GM21526 (cell line): ENCODE results near the gene PCSK1N.

ENCODE experiments used
- ATAC-seq: cut with Tn5 transposase; IDR thresholded peaks from one replicate; pipeline ENCODE4 v1.9.1; 2021; ENCODE audit warnings: moderate library complexity; ENCODE audit not compliant: unreplicated experiment, low FRiP score

PCSK1N gene

GRCh38 chrX:48791063-48791820 lies 44.2 kb downstream of the PCSK1N start:
- no peak for ATAC-seq

- no peak for ATAC-seq
Measured at GRCh38 chrX:48790477-48790876, 44.9 kb downstream of the PCSK1N start.

- ATAC-seq = no peak
Measured at GRCh38 chrX:48789366-48790220, 45.8 kb downstream of the PCSK1N start.

GRCh38 chrX:48787505-48788443 lies 47.6 kb downstream of the PCSK1N start:
- no peak for ATAC-seq

GRCh38 chrX:48786825-48787504 lies 48.4 kb downstream of the PCSK1N start:
- no peak for ATAC-seq

- ATAC-seq = no peak
Measured at GRCh38 chrX:48786341-48786800, 49.0 kb downstream of the PCSK1N start, which contains the start of gene GATA1. TSS of gene GATA1 (plus strand) at chrX:48786590. CDS start at chrX:48791110, 4,520 bp downstream.

GRCh38 chrX:48785540-48786214 lies 49.7 kb downstream of the PCSK1N start:
- ATAC-seq = no peak

- ATAC-seq = no peak
Measured at GRCh38 chrX:48785186-48785539, 50.2 kb downstream of the PCSK1N start.

- ATAC-seq = no peak
Measured at GRCh38 chrX:48784726-48785125, 50.7 kb downstream of the PCSK1N start.

GRCh38 chrX:48782795-48783194 lies 52.6 kb downstream of the PCSK1N start:
- no peak for ATAC-seq

GRCh38 chrX:48782216-48782615 lies 53.2 kb downstream of the PCSK1N start:
- no peak for ATAC-seq

GRCh38 chrX:48781705-48782104 lies 53.7 kb downstream of the PCSK1N start:
- ATAC-seq = no peak
